Measurements from ENCODE around the gene JAG2.

The JAG2 gene

GRCh38 chr14:105168496-105168978 lies at the start of gene JAG2:
TSS of gene JAG2 (minus strand) at chr14:105168776. CDS start at chr14:105168420, 356 bp downstream.
- FAIRE-seq (no peak), DNase-seq (ENCODE audit: extremely low spot score, insufficient read length, low read depth) (no peak)

- DNase-seq (ENCODE audit: extremely low spot score, insufficient read length, low read depth) = no peak
- no peak for FAIRE-seq
These were observed 49.2 kb upstream of the JAG2 start for GRCh38 chr14:105217774-105218173.

- no peak for DNase-seq (ENCODE audit: extremely low spot score, insufficient read length, low read depth)
- FAIRE-seq = no peak
These were observed 48.1 kb upstream of the JAG2 start for GRCh38 chr14:105216490-105217247.

GRCh38 chr14:105215602-105216001 lies 47.0 kb upstream of the JAG2 start:
- FAIRE-seq (no peak), DNase-seq (ENCODE audit: extremely low spot score, insufficient read length, low read depth) (no peak)

- DNase-seq (ENCODE audit: extremely low spot score, insufficient read length, low read depth) = no peak
These were observed 45.8 kb upstream of the JAG2 start for GRCh38 chr14:105214324-105214915.

GRCh38 chr14:105213361-105213760 lies 44.8 kb upstream of the JAG2 start:
- no peak for FAIRE-seq
- no peak for DNase-seq (ENCODE audit: extremely low spot score, insufficient read length, low read depth)

More at GRCh38 chr14:105214324-105214915, 45.8 kb upstream of the JAG2 start:
- FAIRE-seq = no peak

- DNase-seq (ENCODE audit: extremely low spot score, insufficient read length, low read depth) = no peak
- no peak for FAIRE-seq
These were observed 44.1 kb upstream of the JAG2 start for GRCh38 chr14:105212541-105213300.

- no peak for FAIRE-seq
These were observed 43.1 kb upstream of the JAG2 start for GRCh38 chr14:105211758-105212089.

GRCh38 chr14:105211086-105211757 lies 42.6 kb upstream of the JAG2 start:
- no peak for DNase-seq (ENCODE audit: extremely low spot score, insufficient read length, low read depth)
- no peak for FAIRE-seq

More at GRCh38 chr14:105211758-105212089, 43.1 kb upstream of the JAG2 start:
- DNase-seq (ENCODE audit: extremely low spot score, insufficient read length, low read depth) = no peak

GRCh38 chr14:105210266-105211025 lies 41.9 kb upstream of the JAG2 start:
- FAIRE-seq (no peak), DNase-seq (ENCODE audit: extremely low spot score, insufficient read length, low read depth) (no peak)

- DNase-seq (ENCODE audit: extremely low spot score, insufficient read length, low read depth) = no peak
These were observed 41.1 kb upstream of the JAG2 start for GRCh38 chr14:105209646-105210045.

GRCh38 chr14:105209091-105209490 lies 40.5 kb upstream of the JAG2 start:
- no peak for DNase-seq (ENCODE audit: extremely low spot score, insufficient read length, low read depth)
- FAIRE-seq = no peak

More at GRCh38 chr14:105209646-105210045, 41.1 kb upstream of the JAG2 start:
- FAIRE-seq = no peak

- no peak for DNase-seq (ENCODE audit: extremely low spot score, insufficient read length, low read depth)
- FAIRE-seq = no peak
These were observed 40.1 kb upstream of the JAG2 start for GRCh38 chr14:105208738-105209075.

GRCh38 chr14:105207996-105208737 lies 39.6 kb upstream of the JAG2 start:
- no peak for FAIRE-seq

GRCh38 chr14:105207460-105207901 lies 38.9 kb upstream of the JAG2 start:
- no peak for FAIRE-seq
- DNase-seq (ENCODE audit: extremely low spot score, insufficient read length, low read depth) = no peak

More at GRCh38 chr14:105207996-105208737, 39.6 kb upstream of the JAG2 start:
- DNase-seq (ENCODE audit: extremely low spot score, insufficient read length, low read depth) = no peak

GRCh38 chr14:105206873-105207272 lies 38.3 kb upstream of the JAG2 start:
- FAIRE-seq (no peak), DNase-seq (ENCODE audit: extremely low spot score, insufficient read length, low read depth) (no peak)

- DNase-seq (ENCODE audit: extremely low spot score, insufficient read length, low read depth) (no peak), FAIRE-seq (no peak)
These were observed 37.2 kb upstream of the JAG2 start for GRCh38 chr14:105205673-105206208.

- FAIRE-seq = no peak
- no peak for DNase-seq (ENCODE audit: extremely low spot score, insufficient read length, low read depth)
These were observed 36.5 kb upstream of the JAG2 start for GRCh38 chr14:105204931-105205672.
